Loucy (cell line): ENCODE results near the gene ASMT.
"Not testable (repeated sequence)": the region's sequence is repeated elsewhere in the genome, so short reads cannot be mapped to it uniquely, and the experiment has no call there.

Experiments used
- H2AFZ ChIP-seq: fragments of 200-600 bp; sonication (generic); 2 replicates; pipeline ENCODE4 v1.6.0; 2016; ENCODE audit warnings: antibody characterized with exemption, mild to moderate bottlenecking, low read length, moderate library complexity
- H3F3A ChIP-seq: fragments of 200-600 bp; 2 replicates; pipeline ENCODE4 v1.6.0; 2016; ENCODE audit warnings: antibody characterized with exemption, low read depth, mild to moderate bottlenecking
- H3K27me3 ChIP-seq: fragments of 200-600 bp; sonication (generic); 2 replicates; pipeline ENCODE4 v1.6.1; 2014; ENCODE audit warnings: low read length, mild to moderate bottlenecking; ENCODE audit not compliant: insufficient read depth, poor library complexity, severe bottlenecking
- H3K36me3 ChIP-seq: fragments of 200-600 bp; sonication (generic); 2 replicates; pipeline ENCODE4 v1.6.1; 2016; ENCODE audit warnings: low read length; ENCODE audit not compliant: insufficient read depth
- H3K4me1 ChIP-seq: fragments of 200-600 bp; sonication (generic); 2 replicates; pipeline ENCODE4 v1.5.1; 2014; ENCODE audit warnings: low read length, mild to moderate bottlenecking; ENCODE audit not compliant: insufficient read depth, poor library complexity, severe bottlenecking
- H3K4me2 ChIP-seq: fragments of 200-600 bp; sonication (generic); 2 replicates; pipeline ENCODE4 v1.6.0; 2014; ENCODE audit warnings: antibody characterized with exemption, low read length, low read depth, mild to moderate bottlenecking; ENCODE audit not compliant: poor library complexity, severe bottlenecking
- H3K4me3 ChIP-seq: fragments of 200-600 bp; sonication (generic); 2 replicates; pipeline ENCODE4 v1.5.1; 2014; ENCODE audit warnings: low read length, mild to moderate bottlenecking, mixed read lengths; ENCODE audit not compliant: poor library complexity, severe bottlenecking
- H3K79me2 ChIP-seq: fragments of 200-600 bp; sonication (generic); 2 replicates; pipeline ENCODE4 v1.6.1; 2014; ENCODE audit warnings: low read length; ENCODE audit not compliant: insufficient read depth
- H3K9ac ChIP-seq: fragments of 200-600 bp; sonication (generic); 2 replicates; pipeline ENCODE4 v1.6.0; 2014; ENCODE audit warnings: mild to moderate bottlenecking, low read depth, low read length, moderate library complexity; ENCODE audit not compliant: poor library complexity, severe bottlenecking
- H3K9me2 ChIP-seq: fragments of 200-600 bp; sonication (generic); replicated peaks from 2 replicates; pipeline ENCODE4 v1.6.1; 2016; ENCODE audit warnings: low read depth, low read length, mixed read lengths
- H3K9me3 ChIP-seq: fragments of 200-600 bp; sonication (generic); 2 replicates; pipeline ENCODE4 v1.6.1; 2014; ENCODE audit warnings: mild to moderate bottlenecking, antibody characterized with exemption, low read length, low read depth; ENCODE audit not compliant: insufficient read depth
- H4K20me1 ChIP-seq: fragments of 200-600 bp; sonication (generic); 2 replicates; pipeline ENCODE4 v1.6.0; 2014; ENCODE audit warnings: antibody characterized with exemption, low read length, mild to moderate bottlenecking; ENCODE audit not compliant: insufficient read depth, poor library complexity, severe bottlenecking
- EZH2phosphoT487 ChIP-seq: fragments of 200-600 bp; IDR thresholded peaks from 2 replicates; pipeline ENCODE4 v1.6.1; 2018; ENCODE audit warnings: antibody characterized with exemption, mild to moderate bottlenecking, moderate library complexity, borderline replicate concordance
- TF ChIP-seq, protein P1 (sequence below): fragments of 200-600 bp; sonication (generic); conservative IDR thresholded peaks from 2 replicates; pipeline ENCODE4 v1.5.1; 2014; ENCODE audit warnings: mild to moderate bottlenecking, antibody characterized with exemption, low read length

Gene ASMT

DNA sequence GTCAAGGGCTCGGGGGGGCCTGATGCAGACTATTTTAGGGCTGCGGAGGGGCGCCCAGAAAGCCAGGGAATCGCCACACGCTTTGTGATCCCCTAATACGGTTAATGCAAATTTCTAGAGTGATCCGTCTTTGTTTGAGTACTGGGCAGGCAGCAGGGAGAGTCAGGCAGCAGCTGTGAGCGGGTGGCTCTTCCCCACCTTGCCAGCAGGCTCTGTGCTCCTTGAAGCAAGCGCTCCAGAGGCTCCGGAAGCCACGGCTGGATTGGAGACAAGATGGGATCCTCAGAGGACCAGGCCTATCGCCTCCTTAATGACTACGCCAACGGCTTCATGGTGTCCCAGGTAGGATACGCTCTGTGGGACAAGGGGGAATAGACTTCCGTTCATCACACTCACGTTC is at the start of gene ASMT:
ASMT (plus strand) TSS at position 133 of the 400 bp plus-strand sequence; CDS start at position 274, 141 bp downstream.
- no peaks in the 10 kb centered on the region for H3K27me3 ChIP-seq
- H3K79me2 ChIP-seq = no peaks in the 10 kb centered on the region
- no peak within 1 kb of the TSS for H3K9ac ChIP-seq
- no peak within 1 kb of the TSS for H2AFZ ChIP-seq
- no peaks in the 10 kb centered on the region for H4K20me1 ChIP-seq
- no peaks in the 10 kb centered on the region for H3K36me3 ChIP-seq
- no peak within 1 kb of the TSS for H3K4me3 ChIP-seq
- no peaks in the 10 kb centered on the region for H3K4me1 ChIP-seq
- no peak within 1 kb of the TSS for H3K4me2 ChIP-seq
- no peaks in the 10 kb centered on the region for H3K9me2 ChIP-seq
- no peaks in the 10 kb centered on the region for H3F3A ChIP-seq
- TF ChIP-seq, protein P1, sequence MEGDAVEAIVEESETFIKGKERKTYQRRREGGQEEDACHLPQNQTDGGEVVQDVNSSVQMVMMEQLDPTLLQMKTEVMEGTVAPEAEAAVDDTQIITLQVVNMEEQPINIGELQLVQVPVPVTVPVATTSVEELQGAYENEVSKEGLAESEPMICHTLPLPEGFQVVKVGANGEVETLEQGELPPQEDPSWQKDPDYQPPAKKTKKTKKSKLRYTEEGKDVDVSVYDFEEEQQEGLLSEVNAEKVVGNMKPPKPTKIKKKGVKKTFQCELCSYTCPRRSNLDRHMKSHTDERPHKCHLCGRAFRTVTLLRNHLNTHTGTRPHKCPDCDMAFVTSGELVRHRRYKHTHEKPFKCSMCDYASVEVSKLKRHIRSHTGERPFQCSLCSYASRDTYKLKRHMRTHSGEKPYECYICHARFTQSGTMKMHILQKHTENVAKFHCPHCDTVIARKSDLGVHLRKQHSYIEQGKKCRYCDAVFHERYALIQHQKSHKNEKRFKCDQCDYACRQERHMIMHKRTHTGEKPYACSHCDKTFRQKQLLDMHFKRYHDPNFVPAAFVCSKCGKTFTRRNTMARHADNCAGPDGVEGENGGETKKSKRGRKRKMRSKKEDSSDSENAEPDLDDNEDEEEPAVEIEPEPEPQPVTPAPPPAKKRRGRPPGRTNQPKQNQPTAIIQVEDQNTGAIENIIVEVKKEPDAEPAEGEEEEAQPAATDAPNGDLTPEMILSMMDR = no peak
- H3K9me3 ChIP-seq = no peaks in the 10 kb centered on the region

GRCh38 chrX:1574181-1574580 is 40.7 kb upstream of the ASMT start:
- not testable (repeated sequence) for H4K20me1 ChIP-seq, H3K9me2 ChIP-seq, H3K9ac ChIP-seq, H3K36me3 ChIP-seq, H3K27me3 ChIP-seq, H3K4me3 ChIP-seq, H3K4me2 ChIP-seq, H3K9me3 ChIP-seq, H2AFZ ChIP-seq
- Histone ChIP-seq H3K4me1 (peaks cover 50% of the 10 kb centered on the region), H3K79me2 (peaks cover 11% of the 10 kb centered on the region; the same call in 1 of the 2 replicates), H3F3A (peaks cover 18% of the 10 kb centered on the region)

DNA sequence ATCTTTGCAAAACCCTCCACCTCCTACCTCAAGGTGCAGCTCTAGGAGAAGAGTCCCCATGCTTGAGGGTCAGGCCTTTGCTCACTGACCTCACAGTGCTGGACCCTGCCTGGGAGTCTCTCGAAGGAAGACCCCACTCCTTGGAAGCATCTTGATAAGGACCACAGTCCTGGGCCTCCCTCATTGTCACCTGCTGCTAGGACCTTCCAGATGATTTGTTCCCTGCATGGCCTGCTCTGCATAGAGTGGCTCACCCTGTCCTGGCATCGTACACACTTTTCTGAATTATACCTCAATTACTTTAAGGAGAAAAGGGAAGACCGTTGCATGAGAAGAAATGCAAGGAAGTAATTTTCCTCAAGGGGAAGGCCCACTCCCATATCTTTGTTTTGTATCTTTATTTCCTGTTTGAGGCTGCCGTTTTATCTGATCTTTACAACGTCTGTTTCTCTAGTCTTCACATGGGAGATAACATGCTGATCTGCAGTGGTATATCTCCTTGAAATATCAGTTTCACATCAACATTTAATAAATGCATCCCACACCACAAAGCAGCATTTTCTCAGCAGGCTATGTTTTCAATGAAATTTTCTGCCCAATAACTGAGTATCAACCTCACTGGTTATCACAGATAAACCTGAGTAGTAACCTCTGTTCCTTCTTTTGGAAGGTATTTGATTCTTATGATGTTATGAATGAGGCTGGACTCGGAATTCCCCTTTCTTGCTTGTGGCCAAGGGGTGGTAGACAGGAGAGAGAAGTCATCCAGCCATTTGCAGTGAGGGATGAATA is 38.5 kb upstream of the ASMT start:
- TF ChIP-seq, protein P1 = no peak
- TF ChIP-seq EZH2phosphoT487 = no peak
- H3K9me2 ChIP-seq = no peaks in the 10 kb centered on the region
- H2AFZ ChIP-seq = peak overlapping the region; percentile 61; the same call in 1 of the 2 replicates
- peak overlapping the region; percentile 53 for H3K4me3 ChIP-seq
- H3F3A ChIP-seq = peaks cover 8% of the 10 kb centered on the region; the same call in 1 of the 2 replicates
- H3K27me3 ChIP-seq = no peaks in the 10 kb centered on the region
- peak overlapping the region; percentile 60 for H3K9ac ChIP-seq
- H3K9me3 ChIP-seq = no peaks in the 10 kb centered on the region
- H4K20me1 ChIP-seq = no peaks in the 10 kb centered on the region
- no peaks in the 10 kb centered on the region for H3K36me3 ChIP-seq
- peaks cover 40% of the 10 kb centered on the region for H3K4me1 ChIP-seq
- peaks cover 11% of the 10 kb centered on the region; the same call in 1 of the 2 replicates for H3K79me2 ChIP-seq
- H3K4me2 ChIP-seq = peak overlapping the region; percentile 71
